Mesothelial cell of epicardium (in vitro differentiated cells): Measurements from ENCODE around the gene PTBP3. TPM values are rescaled to one million over a fixed set of nuclear protein-coding genes. Genes with fewer than 3 reads are reported as not detected.
A peak's percentile ranks its signal among the peaks of the same experiment; 100 is the strongest.

Experiments
- DNase-seq, 2 experiments: peaks; one replicate each; pipeline ENCODE4 v3.0.0; 2021; ENCODE audit warnings: low spot score in 2 of 2; ENCODE audit not compliant: unreplicated experiment in 2 of 2
- H3K27ac Mint-ChIP-seq: 2 replicates; pipeline ENCODE4 v1.8.0; 2021; ENCODE audit warnings: mixed read lengths
- H3K27me3 Mint-ChIP-seq: 2 replicates; pipeline ENCODE4 v1.8.0; 2021; ENCODE audit warnings: low read depth, mixed read lengths
- H3K36me3 Mint-ChIP-seq: 2 replicates; pipeline ENCODE4 v1.8.0; 2021; ENCODE audit warnings: mixed read lengths
- H3K4me1 Mint-ChIP-seq: 2 replicates; pipeline ENCODE4 v1.8.0; 2021; ENCODE audit warnings: mixed read lengths
- H3K4me3 Mint-ChIP-seq: 2 replicates; pipeline ENCODE4 v1.8.0; 2021; ENCODE audit warnings: mild to moderate bottlenecking, moderate library complexity, mixed read lengths
- H3K9me3 Mint-ChIP-seq: 2 replicates; pipeline ENCODE4 v1.8.0; 2021; ENCODE audit warnings: mixed read lengths
- total RNA-seq: library from RNA; stranded (reverse); gene quantifications from 3 replicates; pipeline ENCODE4 v1.2.1, GENCODE V29; 2021
- TF ChIP-seq, protein P1 (sequence below): fragments of 200-600 bp; sonication (generic); IDR thresholded peaks from one replicate; pipeline ENCODE4 v1.5.0; 2021; ENCODE audit warnings: antibody characterized with exemption; ENCODE audit not compliant: unreplicated experiment

The PTBP3 gene
- total RNA-seq, 1 donor from 2014 or later = 41.6 TPM

- H3K4me1 Mint-ChIP-seq = peaks cover 8% of the 10 kb centered on the region
- no peak overlapping the region for H3K27ac Mint-ChIP-seq
- no peaks in the 10 kb centered on the region for H3K9me3 Mint-ChIP-seq
- DNase-seq = no peak
- H3K36me3 Mint-ChIP-seq = peaks cover 4% of the 10 kb centered on the region
- TF ChIP-seq, protein P1, sequence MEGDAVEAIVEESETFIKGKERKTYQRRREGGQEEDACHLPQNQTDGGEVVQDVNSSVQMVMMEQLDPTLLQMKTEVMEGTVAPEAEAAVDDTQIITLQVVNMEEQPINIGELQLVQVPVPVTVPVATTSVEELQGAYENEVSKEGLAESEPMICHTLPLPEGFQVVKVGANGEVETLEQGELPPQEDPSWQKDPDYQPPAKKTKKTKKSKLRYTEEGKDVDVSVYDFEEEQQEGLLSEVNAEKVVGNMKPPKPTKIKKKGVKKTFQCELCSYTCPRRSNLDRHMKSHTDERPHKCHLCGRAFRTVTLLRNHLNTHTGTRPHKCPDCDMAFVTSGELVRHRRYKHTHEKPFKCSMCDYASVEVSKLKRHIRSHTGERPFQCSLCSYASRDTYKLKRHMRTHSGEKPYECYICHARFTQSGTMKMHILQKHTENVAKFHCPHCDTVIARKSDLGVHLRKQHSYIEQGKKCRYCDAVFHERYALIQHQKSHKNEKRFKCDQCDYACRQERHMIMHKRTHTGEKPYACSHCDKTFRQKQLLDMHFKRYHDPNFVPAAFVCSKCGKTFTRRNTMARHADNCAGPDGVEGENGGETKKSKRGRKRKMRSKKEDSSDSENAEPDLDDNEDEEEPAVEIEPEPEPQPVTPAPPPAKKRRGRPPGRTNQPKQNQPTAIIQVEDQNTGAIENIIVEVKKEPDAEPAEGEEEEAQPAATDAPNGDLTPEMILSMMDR = no peak
- H3K27me3 Mint-ChIP-seq = no peaks in the 10 kb centered on the region
- no peak overlapping the region for H3K4me3 Mint-ChIP-seq
Observed at GRCh38 chr9:112301420-112301819, 32.0 kb downstream of the PTBP3 start.

DNA sequence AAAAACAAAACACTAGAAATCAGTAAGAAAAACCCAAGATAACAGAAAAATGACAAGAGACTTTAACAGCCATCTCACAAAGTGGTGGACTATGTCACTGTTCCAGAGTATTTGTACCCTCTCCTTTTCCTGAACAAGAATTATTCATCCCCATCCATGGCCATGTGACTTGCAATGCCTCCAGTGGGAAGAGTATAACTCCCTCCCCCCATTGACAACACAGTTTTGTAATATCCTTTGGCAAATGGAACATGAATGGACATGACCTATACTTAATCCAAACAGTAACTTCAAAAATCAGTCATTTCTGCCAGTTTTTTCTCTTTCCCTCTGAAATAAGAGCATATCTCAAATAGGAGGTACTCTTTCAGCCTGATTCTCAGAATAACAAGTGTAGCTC lies 33.9 kb downstream of the PTBP3 start:
- no peak overlapping the region for H3K4me3 Mint-ChIP-seq
- H3K27me3 Mint-ChIP-seq = no peaks in the 10 kb centered on the region
- peaks cover 8% of the 10 kb centered on the region for H3K4me1 Mint-ChIP-seq
- H3K36me3 Mint-ChIP-seq = peaks cover 7% of the 10 kb centered on the region
- H3K27ac Mint-ChIP-seq = no peak overlapping the region
- TF ChIP-seq, protein P1 = no peak
- no peaks in the 10 kb centered on the region for H3K9me3 Mint-ChIP-seq
- DNase-seq = no peak

DNA sequence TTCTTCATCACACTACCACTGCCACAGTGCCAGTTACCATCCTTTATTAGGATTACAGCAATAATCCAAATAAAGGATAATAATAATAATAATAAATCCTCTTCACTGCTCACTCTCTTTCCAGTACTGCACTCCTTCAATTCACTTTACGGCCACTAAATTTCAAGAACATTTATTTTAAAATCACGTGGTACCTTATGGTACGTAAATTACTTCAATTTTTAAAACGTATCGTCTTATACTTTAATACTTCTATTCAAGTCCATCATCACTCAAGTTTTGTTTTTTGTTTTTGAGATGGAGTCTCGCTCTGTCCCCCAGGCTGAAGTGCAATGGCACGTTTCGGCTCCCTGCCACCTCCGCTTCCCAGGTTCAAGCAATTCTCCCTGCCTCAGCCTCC lies 36.5 kb downstream of the PTBP3 start:
- Mint-ChIP-seq H3K9me3 (peaks cover 7% of the 10 kb centered on the region), H3K4me3 (no peak overlapping the region), H3K27ac (no peak overlapping the region), H3K27me3 (no peaks in the 10 kb centered on the region), H3K36me3 (peaks cover 28% of the 10 kb centered on the region), H3K4me1 (peaks cover 8% of the 10 kb centered on the region)
- TF ChIP-seq, protein P1 = no peak
- DNase-seq = no peak

- H3K9me3 Mint-ChIP-seq = peaks cover 16% of the 10 kb centered on the region
- H3K27ac Mint-ChIP-seq = peak overlapping the region; percentile 36
- no peaks in the 10 kb centered on the region for H3K27me3 Mint-ChIP-seq
- H3K36me3 Mint-ChIP-seq = peaks cover 39% of the 10 kb centered on the region
- TF ChIP-seq, protein P1 = no peak
- DNase-seq = no peak
- peaks cover 8% of the 10 kb centered on the region for H3K4me1 Mint-ChIP-seq
- no peak overlapping the region for H3K4me3 Mint-ChIP-seq
Observed at GRCh38 chr9:112295174-112295573, 38.2 kb downstream of the PTBP3 start.

DNA sequence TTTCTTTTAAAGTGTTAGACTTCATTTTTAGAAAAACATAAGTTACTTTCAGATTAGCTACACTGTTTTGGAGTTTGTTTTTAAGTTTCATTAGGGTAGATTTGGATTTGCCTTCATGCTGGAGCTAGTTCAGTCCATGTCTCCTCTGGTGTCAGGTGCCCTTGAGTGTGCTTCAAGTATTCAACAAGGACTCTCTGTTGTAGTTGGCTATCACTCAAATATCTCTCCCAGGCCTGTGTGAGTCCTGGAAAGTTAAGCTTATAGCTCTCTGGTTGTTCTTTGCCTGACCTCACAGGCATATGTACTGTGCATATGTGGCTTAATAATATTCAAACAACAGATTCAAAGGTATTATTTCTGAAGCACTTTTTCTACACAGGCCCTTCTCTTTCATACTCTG lies 45.4 kb downstream of the PTBP3 start:
- Mint-ChIP-seq H3K27me3 (no peaks in the 10 kb centered on the region), H3K4me3 (no peak overlapping the region), H3K9me3 (peaks cover 52% of the 10 kb centered on the region), H3K36me3 (peaks cover 72% of the 10 kb centered on the region), H3K27ac (peak overlapping the region; percentile 28), H3K4me1 (peaks cover 4% of the 10 kb centered on the region)
- TF ChIP-seq, protein P1 = no peak
- DNase-seq = no peak

DNA sequence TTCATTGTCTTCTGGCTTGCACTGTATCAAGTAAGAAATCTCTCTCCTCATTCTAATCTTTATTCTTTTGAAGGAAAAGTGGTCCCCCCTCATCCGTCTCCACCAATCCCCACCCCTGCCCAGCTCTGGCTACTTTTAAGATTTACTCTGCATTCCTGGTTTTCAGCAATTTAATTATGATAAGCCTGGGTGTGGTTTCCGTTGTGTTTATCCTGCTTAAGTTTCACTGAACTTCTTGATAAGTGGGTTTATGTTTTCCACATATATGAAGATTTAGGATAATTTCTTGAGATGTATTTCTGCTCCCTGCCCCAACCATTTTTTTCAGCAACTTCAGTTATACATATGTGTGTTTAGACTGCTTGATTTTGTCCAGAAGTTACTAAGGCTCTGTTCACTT lies 46.5 kb downstream of the PTBP3 start:
- H3K36me3 Mint-ChIP-seq = peaks cover 65% of the 10 kb centered on the region
- H3K27ac Mint-ChIP-seq = peak overlapping the region; percentile 10
- DNase-seq = no peak
- H3K4me3 Mint-ChIP-seq = no peak overlapping the region
- H3K9me3 Mint-ChIP-seq = peaks cover 46% of the 10 kb centered on the region
- TF ChIP-seq, protein P1 = no peak
- H3K4me1 Mint-ChIP-seq = peaks cover 4% of the 10 kb centered on the region
- H3K27me3 Mint-ChIP-seq = no peaks in the 10 kb centered on the region
